Transverse colon (tissue), 4 donors: ENCODE results near the gene ZNF185. TPM values are rescaled to one million over a fixed set of nuclear protein-coding genes. Genes with fewer than 3 reads are reported as not detected.

ENCODE experiments used
- DNase-seq: peaks from one replicate; pipeline ENCODE4 v3.0.0-alpha.2; 2019
- H3K27ac ChIP-seq, 4 donors: fragments of 200-600 bp; sonication (generic); 2 replicates each; pipeline ENCODE4 v1.5.1; 2016 to 2018; ENCODE audit warnings: inconsistent platforms in 4 of 4
- H3K27me3 ChIP-seq: fragments of 200-600 bp; sonication (generic); 2 replicates; pipeline ENCODE4 v1.5.1; 2017; ENCODE audit warnings: inconsistent platforms
- H3K36me3 ChIP-seq, 4 donors: fragments of 200-600 bp; sonication (generic); 2 replicates each; pipeline ENCODE4 v1.5.1; 2017 to 2019; ENCODE audit warnings: inconsistent platforms in 4 of 4
- H3K4me1 ChIP-seq, 4 donors: fragments of 200-600 bp; sonication (generic); 2 replicates each; pipeline ENCODE4 v1.5.1; 2017 to 2020; ENCODE audit warnings: inconsistent platforms in 4 of 4
- H3K4me3 ChIP-seq, 4 donors: fragments of 200-600 bp; sonication (generic); 1 replicate in 1 of 4; 2 replicates in 3 of 4; pipeline versions ENCODE4 v1.5.1 to v1.6.1; 2017 to 2019; ENCODE audit warnings: inconsistent platforms in 4 of 4
- H3K9me3 ChIP-seq, 2 donors: fragments of 200-600 bp; sonication (generic); 2 replicates each; pipeline ENCODE4 v1.5.1; 2017 to 2019; ENCODE audit warnings: inconsistent platforms in 2 of 2
- CTCF ChIP-seq, 5 experiments: fragments of 200-600 bp in 3 of 5; fragments of 450-650 bp in 2 of 5; sonication (generic) in 3 of 5; IDR thresholded peaks; 1 replicate in 2 of 5; 2 replicates in 3 of 5; pipeline ENCODE4 v1.5.1; 2016 to 2017; ENCODE audit warnings: antibody characterized with exemption in 5 of 5, inconsistent platforms in 3 of 5, mild to moderate bottlenecking in 2 of 5, moderate library complexity in 1 of 5
- EP300 ChIP-seq: sonication (generic); formaldehyde crosslinking; IDR thresholded peaks from one replicate; pipeline ENCODE4 v1.6.1; 2017; ENCODE audit warnings: antibody characterized with exemption, low read depth
- POLR2A ChIP-seq: fragments of 450-650 bp; IDR thresholded peaks from one replicate; pipeline ENCODE4 v1.6.1; 2016; ENCODE audit warnings: antibody characterized with exemption, mild to moderate bottlenecking, moderate library complexity
- POLR2AphosphoS5 ChIP-seq, 3 donors: sonication (generic); formaldehyde crosslinking; IDR thresholded peaks; one replicate each; pipeline ENCODE4 v1.6.1; 2016; ENCODE audit warnings: antibody characterized with exemption in 3 of 3
- WGBS, 2 donors: methylation state at CpG; one replicate each; pipeline ENCODE4 v1.1.5; 2018; ENCODE audit warnings: low coverage in 1 of 2; 5-methylcytosine and 5-hydroxymethylcytosine counted together
- in situ Hi-C, 4 donors: fragments of 200-750 bp; cut with MboI; loops; one replicate each; pipeline versions ENCODE4 v1.15.0 to v1.15.1; 2017; ENCODE audit warnings: low sequenced_read_pairs in 3 of 4, low pct_ligation_motif_present in 1 of 4, low pct_unique_long_range_greater_than_20kb in 1 of 4
- intact Hi-C: fragments of 100-400 bp; cut with DNase I; formaldehyde crosslinking; loops from one replicate; pipeline ENCODE4 v1.15.1; 2023; ENCODE audit warnings: low total_unique reads
- total RNA-seq, 4 donors: library from RNA; depleted of rRNA; stranded (reverse); fragments of >200 nt; gene quantifications; one replicate each; pipeline ENCODE4 v1.1.0, GENCODE V29; 2016

Gene ZNF185
- total RNA-seq, 4 donors from 2014 or later: 0.40 to 4.1 (median 3.2) TPM; not detected in 1

- no peak overlapping the region for H3K27ac ChIP-seq
- no peak for TF ChIP-seq CTCF (IDR thresholded peaks at IDR 0.05)
- TF ChIP-seq POLR2A: no peak
- no peak for TF ChIP-seq POLR2AphosphoS5 (IDR thresholded peaks at IDR 0.05)
- TF ChIP-seq EP300: no peak
- WGBS, 2 donors: 88 to 100% methylated on average over 1 to 10 of the region's 11 CpGs
- H3K4me3 ChIP-seq: no peak overlapping the region
- H3K36me3 ChIP-seq: no peaks in the 10 kb centered on the region
- H3K4me1 ChIP-seq: peaks cover 0 to 11% (median 0%) of the 10 kb centered on the region in 4 donors
- no peaks in the 10 kb centered on the region for H3K27me3 ChIP-seq
- no peaks in the 10 kb centered on the region for H3K9me3 ChIP-seq
- DNase-seq: no peak
- intact Hi-C loops: no loop called here
- in situ Hi-C loops: no loop called here
Observed at GRCh38 chrX:152945021-152945979, 47.4 kb downstream of the ZNF185 start.

- Histone ChIP-seq H3K4me1 (peaks cover 0 to 6% (median 0%) of the 10 kb centered on the region in 4 donors), H3K4me3 (no peak overlapping the region), H3K36me3 (no peaks in the 10 kb centered on the region), H3K9me3 (no peaks in the 10 kb centered on the region), H3K27ac (no peak overlapping the region), H3K27me3 (no peaks in the 10 kb centered on the region)
- intact Hi-C loops (no loop called here), in situ Hi-C loops (no loop called here)
- 85% methylated on average over 6 of the region's 6 CpGs; no CpG with 5 or more reads in 1 of the 2 donors for WGBS, 2 donors
- DNase-seq: no peak
- no peak for TF ChIP-seq EP300
- no peak for TF ChIP-seq POLR2AphosphoS5 (IDR thresholded peaks at IDR 0.05)
- no peak for TF ChIP-seq POLR2A
- no peak for TF ChIP-seq CTCF (IDR thresholded peaks at IDR 0.05)
Observed at GRCh38 chrX:152946681-152947080, 48.8 kb downstream of the ZNF185 start.

Other genes starting within 250 kb of the ZNF185 start
- not detected for gene MAGEA3, start 199.3 kb upstream of the ZNF185 start, total RNA-seq
- gene CSAG2, start 188.8 kb upstream of the ZNF185 start, total RNA-seq: not detected
- not detected for gene MAGEA2B, start 183.4 kb upstream of the ZNF185 start, total RNA-seq
- gene CSAG1, start 164.3 kb upstream of the ZNF185 start, total RNA-seq: not detected
- gene MAGEA12, start 164.3 kb upstream of the ZNF185 start, total RNA-seq: not detected
- gene MAGEA2, start 144.2 kb upstream of the ZNF185 start, total RNA-seq: not detected
- gene CSAG3, start 138.8 kb upstream of the ZNF185 start, total RNA-seq: not detected
- not detected for gene MAGEA6, start 128.4 kb upstream of the ZNF185 start, total RNA-seq
- 10 to 100 TPM in 2 of 4 donors, 1 to 10 TPM in 2; 3.4 to 14.6 (median 10.4) TPM for gene CETN2, start 67.3 kb upstream of the ZNF185 start, total RNA-seq
- 10 to 100 TPM in 2 of 4 donors, 1 to 10 TPM in 2; 1.4 to 21.0 (median 13.5) TPM for gene NSDHL, start 67.0 kb upstream of the ZNF185 start, total RNA-seq
- not detected for gene PNMA5, start 96.0 kb downstream of the ZNF185 start, total RNA-seq
- under 1 TPM in 2 of 4 donors, not detected in 2; 0.32 to 0.82 TPM for gene PNMA3, start 158.4 kb downstream of the ZNF185 start, total RNA-seq
- under 1 TPM in 1 of 4 donors, not detected in 3; 0.68 TPM for gene PNMA6A, start 174.4 kb downstream of the ZNF185 start, total RNA-seq